HG03196 (cell line): ENCODE results near the gene ASTN2.

ENCODE experiments used
- ATAC-seq: cut with Tn5 transposase; IDR thresholded peaks from one replicate; pipeline ENCODE4 v1.9.1; 2021; ENCODE audit not compliant: unreplicated experiment

Gene ASTN2

DNA sequence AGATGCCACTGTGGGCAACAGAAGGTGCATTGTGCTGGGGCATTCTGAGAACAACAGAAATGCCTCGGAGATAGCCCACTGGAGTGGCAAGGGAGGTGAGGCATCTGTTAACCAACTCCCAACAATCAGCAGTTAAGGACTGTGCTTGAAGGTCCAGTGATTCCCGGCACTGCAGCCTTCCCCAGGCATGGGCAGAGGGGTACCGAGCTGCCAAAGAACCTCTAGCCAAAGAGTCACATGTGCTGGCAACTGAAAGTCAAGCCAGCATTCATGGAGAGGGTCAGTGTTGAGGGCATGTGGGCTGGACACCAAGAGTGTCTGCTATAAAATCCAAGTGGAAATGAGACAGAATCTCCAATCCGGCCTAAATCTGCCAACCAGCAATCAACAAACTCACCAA, 149.6 kb downstream of the ASTN2 start:
- no peak for ATAC-seq

DNA sequence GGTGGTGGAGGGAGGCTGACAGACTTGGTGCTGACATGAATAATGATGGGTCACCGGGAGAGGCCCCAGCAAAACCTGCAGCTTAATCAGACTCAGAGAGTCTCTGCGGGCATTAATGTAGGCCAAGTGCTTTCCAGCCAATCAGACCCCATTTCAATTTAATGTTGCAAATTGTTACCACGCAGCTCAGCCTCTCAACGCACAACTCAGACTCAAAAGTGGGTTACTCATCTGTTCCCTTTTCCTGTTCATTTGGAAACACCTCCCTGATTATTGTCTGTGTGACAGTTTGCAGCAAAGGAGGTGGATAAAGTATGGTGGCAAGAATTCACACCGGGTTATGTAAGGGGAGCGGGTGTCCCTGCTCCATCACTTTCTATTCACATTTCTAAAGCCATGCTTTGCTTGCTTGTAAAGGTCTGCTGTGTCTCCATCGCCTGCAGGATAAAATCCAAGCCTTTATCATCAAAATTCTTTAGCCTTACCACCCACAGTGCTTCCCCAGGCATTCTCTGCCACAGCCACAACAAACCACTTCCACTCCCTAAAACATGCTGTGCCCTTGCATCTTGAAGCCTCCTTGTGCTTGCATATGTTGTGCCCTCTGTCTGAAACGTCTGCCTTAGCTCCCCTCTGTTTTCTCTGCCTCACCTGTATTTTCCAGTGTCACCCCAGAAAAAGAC, 156.5 kb downstream of the ASTN2 start:
- ATAC-seq, result no peak

DNA sequence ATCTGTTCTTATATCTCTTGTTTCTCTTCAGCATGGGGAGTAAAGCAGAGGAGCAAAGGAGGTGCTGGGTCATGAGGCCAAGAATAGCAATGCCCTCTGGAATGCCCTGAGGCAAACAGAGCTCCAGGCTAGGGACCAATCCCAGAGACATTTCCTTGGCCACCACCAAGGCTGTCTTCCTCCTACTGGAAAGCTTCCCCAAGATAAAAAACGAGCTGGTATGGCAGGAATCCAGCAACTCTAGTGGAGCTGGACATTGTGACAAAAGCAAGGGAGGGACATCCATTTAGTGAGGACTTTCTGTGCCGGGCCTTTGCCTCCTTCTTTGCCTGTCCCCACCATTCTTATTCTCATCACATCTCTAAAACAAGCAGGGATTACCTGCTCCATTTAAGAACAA, 161.6 kb downstream of the ASTN2 start:
- ATAC-seq, result no peak

DNA sequence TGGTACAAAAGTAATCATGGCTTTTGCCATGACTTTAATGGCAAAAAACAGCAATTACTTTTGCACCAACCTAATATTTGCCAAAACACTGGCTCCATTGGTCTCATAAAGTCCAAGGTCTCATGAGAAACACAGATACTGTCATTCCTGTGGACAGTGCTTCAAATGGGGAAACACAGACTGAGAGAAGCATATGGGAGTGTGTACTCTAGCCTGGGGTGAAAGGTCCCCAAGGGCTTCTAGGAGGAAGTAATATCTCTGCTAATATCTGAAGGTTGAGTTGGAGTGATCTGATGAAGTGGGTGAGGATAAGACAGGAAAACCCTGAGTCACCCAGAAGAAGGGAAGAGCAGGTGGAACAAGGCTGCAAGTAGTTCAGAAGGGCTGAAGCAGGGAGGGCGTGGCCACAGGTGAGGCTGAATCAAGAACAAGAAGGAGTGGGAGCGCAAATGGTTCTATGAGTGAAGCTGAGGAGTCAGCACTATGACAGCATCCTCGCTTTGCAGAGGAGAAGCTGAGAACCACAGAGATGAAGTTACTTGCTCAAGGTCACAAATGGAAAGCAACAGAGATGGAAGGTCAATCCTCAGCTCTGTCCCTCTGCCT, 164.1 kb downstream of the ASTN2 start:
- ATAC-seq, result no peak

DNA sequence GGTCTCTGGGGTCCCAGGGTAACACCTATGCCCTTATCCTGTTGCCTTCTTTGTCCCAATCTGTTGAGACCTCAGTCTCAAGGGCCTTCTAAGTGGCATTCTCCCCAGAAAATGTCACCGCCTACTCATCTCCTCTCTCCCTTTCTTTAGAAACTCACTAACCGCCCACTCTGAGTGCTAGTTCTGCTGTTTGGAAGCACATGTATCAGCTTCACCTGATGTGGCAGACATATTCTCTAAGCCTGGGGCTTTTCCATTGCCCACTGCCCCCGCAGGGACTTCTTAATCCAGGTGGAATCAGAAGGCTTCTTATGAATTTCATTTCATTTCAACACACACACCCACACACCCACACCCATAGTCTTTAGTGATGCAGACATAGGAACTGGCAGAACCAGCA, 165.1 kb downstream of the ASTN2 start:
- ATAC-seq, result no peak

DNA sequence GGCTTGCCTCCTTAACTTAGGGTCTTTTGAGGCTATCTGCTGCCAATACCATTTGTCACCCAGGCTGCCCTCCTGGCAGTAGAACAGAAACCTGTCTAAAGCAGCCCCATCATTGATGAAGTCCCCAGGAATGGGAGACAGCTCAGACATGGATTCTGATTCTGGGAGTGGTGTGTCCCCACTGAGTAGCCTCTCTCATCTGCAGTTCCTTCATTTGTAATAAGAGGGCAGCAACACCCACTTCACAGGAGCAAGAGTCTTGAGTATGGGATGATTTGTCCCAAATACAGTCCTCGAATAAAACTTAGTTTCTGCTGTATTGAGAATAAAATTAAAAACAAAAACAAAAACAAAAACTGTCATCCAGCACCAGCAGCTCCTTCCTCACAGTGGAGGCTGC, 167.6 kb downstream of the ASTN2 start:
- ATAC-seq, result no peak

DNA sequence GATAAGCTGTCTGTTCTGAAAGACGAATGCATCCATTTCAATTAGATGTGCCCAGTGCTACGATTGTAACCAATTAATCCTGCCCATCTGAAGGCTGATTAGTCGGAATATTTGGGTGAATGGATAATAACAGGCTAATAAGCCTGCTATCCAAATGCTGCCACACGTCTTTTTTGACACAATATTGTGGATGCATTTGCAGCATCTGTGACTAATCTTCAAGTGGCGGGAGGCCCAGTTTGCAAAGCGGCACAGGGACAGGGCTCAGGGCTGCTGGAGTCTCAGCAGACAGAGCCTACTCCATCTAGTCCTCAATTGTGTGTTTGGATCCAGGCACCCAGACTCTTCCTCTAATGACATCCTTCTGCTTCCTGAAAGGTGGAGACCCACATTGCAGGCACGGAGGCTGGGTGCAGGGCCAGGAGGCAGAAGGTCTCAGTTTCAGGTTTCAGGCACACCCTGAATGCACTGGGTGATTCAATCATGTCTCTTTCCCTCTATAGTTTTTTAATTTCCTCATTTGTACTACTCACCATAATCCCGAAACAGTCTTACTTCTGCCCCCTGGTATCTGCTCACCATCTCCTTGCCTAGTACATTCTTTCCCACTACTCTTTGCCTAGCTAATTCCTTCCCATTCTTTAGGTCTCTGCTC, 169.6 kb downstream of the ASTN2 start:
- no peak for ATAC-seq

DNA sequence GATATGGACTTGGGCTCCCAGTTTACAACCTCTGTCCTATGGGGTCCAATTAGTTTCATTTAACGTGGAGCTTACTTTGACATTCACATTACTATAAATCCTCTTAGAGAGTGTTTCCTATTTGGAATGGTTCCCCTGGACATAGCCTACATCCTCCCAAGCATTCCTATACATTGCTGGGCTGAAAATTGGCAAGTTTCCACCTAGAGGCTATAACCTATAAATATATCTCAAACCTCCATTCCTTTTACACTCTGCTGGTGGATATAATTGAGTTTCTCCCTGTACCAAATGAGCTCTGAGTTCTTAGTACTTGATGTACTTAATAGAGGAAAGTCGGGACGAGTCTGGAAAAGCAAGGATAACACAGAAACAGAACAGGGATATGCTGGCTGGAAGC, 172.8 kb downstream of the ASTN2 start:
- ATAC-seq, result no peak

DNA sequence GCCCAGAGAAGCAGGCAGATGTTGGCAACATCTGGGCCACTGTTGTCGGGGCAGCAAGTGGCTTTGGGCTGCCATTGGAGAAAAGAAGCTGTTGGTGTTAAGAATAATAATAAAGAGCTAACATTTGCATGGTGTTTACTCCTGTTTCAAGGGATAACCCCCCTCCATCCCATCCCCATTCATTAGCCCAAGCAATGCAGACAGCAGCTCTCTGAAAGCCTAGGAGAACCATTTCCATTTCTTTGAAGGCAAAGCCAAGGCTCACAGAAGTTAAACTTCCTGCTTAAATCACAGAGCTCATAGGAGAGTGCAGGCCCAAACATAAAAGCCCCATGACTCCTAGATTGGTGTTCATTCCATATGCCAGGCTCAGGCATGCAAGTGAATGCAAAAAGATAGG, 175.4 kb downstream of the ASTN2 start:
- ATAC-seq, result no peak

DNA sequence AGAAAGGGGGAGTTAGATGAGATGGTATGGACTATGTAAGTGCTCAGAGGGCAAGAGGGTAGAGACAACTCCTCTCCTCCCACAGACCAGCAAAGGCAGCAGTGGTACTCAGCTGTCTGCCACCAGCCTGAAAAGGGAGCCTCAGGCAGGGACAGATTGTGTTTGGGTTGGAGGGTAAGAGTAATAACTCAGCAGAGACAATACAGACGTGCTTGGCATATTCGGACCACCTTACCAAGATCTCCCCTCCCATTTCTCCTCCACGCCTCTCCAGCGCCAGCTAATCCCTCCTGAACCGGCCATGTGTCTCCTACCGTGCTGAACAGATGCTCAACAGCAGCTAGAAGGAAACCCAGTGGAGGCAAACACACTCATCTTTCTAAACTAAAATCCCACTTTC, 180.8 kb downstream of the ASTN2 start:
- no peak for ATAC-seq

DNA sequence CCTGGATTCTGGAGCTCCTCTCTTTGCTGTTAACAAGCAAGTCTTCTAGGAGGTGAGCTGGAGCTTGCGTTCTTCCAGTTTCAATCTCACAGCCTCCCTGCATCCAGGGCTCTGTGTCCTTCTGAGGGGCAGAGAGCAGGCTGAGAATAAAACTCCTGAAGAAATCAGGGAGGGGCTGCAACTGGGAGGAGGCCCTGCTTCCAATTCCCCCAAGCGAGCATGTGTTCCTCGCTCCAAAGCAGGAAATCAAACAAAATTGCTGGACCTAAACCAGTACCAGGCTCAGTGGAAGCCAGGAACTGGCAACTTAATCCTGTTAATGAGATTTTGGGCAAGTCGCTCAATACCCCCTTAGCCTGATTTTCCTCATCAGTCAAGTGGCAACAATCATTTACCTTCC, 181.8 kb downstream of the ASTN2 start:
- ATAC-seq, result no peak

DNA sequence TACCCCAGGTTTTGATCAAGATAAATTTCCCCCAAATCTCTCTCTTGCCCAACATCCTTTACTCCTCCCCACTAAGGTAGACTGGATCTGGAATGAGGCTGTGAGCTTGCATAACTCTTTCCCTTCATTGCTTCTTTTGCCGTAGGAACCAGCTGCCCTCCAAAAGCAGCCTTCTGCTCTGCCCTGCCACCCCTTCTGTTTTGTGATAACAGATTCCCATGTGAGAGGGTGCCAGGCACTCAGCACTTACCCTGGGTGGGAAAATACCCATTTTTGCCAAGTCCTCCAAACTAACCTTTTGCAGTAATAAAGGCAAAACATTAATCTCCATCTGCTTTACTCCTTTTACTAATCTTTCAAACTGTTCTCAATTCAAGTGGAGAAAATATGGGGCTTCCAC, 182.6 kb downstream of the ASTN2 start:
- no peak for ATAC-seq

DNA sequence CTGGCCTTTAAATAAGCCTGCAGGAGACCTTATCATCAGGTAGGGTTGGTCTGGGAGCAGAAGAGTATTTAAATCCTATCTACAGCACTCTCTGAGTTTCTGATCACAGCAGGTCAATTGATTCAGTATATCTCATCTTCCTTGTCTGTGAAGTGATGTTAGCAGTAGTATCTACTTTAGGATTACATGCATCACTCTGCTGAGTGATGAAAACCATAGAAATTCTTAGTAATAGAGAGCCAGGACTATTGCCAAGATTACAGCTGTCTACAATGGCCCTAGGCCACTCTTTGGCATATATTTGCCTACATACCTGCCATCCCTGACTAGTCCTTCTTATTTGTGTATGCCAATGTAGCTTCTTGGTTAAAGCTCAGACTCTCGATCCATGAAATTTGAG, 183.8 kb downstream of the ASTN2 start:
- no peak for ATAC-seq

DNA sequence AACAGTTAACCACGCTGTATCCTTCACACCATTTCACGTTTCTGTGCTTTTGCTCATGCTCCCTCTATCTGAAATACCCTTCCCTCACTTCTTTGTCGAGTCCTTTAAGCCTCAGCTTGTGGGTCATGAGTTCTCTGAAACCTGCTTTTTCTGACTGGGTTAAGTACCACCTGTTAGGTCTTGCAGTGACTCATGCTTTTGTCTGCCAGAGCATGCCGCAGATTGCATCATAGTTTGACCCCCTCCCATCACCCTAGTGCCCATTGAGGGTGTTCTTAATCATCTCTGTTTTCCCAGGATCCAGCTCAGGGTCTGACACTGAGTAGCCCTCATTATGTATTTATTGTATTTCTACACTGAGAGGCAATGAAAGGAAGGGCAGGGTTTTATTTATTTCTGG, 190.2 kb downstream of the ASTN2 start:
- ATAC-seq, result no peak

DNA sequence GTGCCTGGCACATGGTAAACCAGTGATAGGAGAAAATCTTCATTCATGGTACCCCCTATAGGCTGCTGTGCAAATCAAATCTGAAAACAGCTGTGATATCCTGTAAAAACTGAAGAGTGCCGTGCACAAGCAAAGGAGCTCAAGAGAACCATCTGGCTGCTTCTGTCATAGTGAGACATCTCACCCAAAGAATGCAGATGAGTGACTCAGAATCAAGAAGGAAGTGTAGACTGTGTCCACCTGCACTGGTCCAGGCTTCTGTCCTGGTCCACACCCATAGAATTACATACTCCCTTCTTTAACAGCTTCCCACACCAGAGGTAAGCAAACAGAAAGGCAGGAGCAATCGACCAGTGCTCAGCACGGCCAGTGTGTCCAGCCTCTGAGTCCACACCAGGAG, 195.9 kb downstream of the ASTN2 start:
- ATAC-seq, result no peak

DNA sequence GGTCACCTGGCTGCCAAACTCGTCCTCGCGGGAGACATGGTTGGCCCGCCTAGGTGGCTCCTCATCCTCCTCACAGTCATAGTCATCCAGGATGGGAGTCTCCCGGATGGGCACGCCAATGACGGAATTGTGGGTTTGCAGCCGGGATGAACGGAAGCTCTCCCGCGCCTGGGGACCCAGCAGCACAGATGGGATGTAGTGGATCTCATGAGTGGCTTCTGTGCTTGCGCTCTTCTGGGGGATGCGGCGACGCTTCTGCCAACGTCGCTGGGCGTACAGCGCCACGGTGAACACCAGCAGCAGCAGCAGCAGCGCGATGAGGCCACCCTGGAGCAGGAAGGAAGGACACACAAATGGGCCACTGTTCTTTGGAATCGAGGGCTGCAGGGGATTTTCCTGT, 200.4 kb downstream of the ASTN2 start:
- no peak for ATAC-seq

DNA sequence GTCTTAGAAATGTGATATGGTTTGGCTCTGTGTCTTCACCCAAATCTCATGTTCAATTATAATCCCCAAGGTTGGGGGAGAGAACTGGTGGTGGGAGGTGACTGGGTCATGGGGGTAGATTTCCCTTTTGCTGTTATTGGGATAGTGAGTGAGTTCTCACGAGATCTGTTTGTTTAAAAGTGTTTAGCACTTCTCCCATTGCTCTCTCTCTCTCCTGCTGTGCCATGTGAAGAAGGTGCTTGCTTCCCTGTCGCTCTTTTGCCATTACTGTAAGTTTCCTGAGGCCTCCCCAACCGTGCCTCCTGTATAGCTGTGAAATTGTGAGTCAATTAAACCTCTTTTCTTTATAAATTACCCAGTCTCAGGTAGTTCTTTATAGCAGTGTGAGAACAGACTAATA, 203.6 kb downstream of the ASTN2 start:
- no peak for ATAC-seq

DNA sequence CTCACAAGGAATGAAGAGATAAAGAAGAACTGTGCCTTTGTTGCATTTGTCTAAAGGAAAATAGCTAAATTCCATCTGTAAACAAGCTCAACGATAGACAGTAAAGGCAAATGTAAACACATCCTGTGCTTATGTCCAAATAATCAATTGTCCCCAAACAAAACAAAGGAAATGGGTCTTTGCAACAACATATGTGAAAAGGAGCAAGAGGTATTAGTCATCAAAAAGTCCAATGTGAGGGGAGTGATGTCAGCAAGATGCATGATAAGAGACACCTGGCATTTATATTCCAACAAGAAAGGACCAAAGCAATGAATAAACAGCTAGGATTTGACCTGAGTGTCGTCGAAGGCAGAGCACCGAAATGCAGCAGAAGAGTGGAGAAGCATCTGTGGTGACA, 209.1 kb downstream of the ASTN2 start:
- ATAC-seq, result no peak

DNA sequence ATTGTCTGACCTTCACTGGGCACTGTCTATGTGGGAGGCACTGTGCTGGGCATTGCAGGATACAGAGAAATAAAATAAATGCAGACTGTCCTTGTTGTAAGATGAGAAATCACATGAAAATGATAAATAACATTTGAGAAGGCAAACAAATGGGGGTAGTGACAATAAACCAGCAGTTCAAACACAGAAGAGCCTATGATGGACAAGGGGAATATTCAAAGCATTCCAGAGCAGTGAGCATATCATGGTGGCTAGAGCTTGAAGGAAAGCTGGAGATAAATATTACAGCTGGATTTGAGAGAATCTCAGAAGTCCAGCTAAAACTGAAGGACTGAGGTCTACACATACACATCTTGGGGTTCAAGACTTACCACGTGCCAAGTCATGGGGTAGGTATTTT, 209.9 kb downstream of the ASTN2 start:
- no peak for ATAC-seq

DNA sequence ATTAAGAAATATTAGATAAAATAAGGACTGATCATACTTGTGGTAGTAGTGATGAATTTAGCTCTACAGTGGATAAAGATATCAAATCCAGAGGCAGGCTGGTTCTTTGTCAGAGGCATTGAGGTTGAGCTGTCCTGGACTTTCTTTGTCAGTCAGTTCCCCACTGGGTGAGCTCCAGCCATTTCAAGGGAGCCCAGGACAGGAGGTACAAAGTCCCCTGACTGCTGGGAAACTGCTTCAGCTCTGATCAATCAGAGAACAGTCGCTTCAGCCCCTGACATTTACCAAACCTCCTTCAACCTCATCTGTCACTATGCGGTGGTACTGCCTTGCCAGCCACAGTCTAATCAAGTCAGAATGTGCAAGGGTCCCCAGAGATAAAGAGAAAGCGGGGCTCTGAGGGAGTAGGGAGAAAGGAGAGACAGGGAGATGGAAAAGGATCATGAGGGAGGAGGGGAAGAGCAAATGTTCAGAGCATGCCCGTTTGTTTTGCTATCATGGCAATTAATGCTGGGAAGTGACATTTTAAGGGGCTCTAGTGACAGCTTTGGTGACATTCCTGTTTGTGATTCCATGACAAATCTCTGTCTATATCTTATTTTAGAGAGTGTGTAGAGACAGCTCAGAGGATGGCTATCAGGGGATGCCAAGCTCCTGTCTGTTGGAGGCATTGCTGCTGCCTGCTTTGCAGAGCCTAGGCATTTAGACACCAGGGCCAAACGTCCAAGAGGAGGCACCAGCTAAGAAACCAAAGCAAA, 223.2 kb downstream of the ASTN2 start:
- no peak for ATAC-seq

DNA sequence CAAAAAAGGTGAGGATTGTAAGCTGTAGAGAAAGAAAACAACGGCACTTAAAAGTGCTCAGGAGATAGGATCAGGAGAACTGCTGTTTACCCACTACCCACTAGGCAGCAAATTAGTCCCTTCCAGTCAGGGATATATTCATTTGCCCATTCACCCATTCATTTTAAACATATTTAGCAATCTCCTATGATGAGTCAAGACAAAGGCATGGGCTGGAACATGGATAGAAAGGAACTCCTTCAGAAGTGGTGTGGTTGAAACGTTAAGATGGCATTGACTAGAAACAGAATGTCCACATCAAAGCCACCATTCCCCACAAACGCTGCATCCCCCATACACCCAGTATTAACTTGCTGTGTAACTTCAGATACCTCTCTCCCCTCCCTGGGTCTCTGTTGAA, 225.7 kb downstream of the ASTN2 start:
- no peak for ATAC-seq

DNA sequence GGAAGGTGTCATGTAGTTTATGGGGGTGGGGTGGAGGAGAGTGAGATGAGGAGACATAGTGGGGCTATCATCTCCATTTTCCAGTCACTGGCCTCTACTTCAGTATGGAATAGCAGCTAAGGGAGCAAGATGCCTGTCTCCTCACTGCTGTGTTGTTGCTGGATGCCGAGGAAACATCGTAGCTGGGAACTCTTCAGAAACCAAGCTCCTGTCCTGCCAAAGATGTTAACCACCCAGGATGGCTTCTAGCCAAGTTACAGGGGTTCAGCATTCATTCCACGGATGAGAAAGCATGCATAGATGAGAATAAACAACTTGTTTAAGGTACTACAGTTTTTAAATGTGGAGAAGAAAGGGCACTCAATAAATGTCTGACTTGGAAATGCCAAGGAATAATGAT, 226.5 kb downstream of the ASTN2 start:
- no peak for ATAC-seq
